ENCODE measurements around the gene UGT1A1.

Gene UGT1A1

GRCh38 chr2:233811732-233812131 lies 51.7 kb downstream of the UGT1A1 start:
- no peaks in the 10 kb centered on the region for H3K27me3 ChIP-seq (ENCODE audit: low read length)

GRCh38 chr2:233813236-233814055 lies 53.4 kb downstream of the UGT1A1 start:
- Histone ChIP-seq H3K27me3 (ENCODE audit: low read length) (no peaks in the 10 kb centered on the region), H3K9me3 (ENCODE audit: insufficient read depth, low read length) (no peaks in the 10 kb centered on the region), H2AFZ (ENCODE audit: low read depth, low read length, severe bottlenecking) (no peak overlapping the region), H3K27ac (ENCODE audit: low read depth, low read length) (no peak overlapping the region), H3K4me2 (ENCODE audit: low read depth, low read length, poor library complexity, severe bottlenecking) (no peak overlapping the region), H4K20me1 (ENCODE audit: low read depth, low read length) (no peaks in the 10 kb centered on the region), H3K9me2 (replicated peaks; ENCODE audit: insufficient read depth, low read length) (no peaks in the 10 kb centered on the region), H3K36me3 (ENCODE audit: low read length) (no peaks in the 10 kb centered on the region), H3K79me2 (ENCODE audit: insufficient read depth, low read length) (no peaks in the 10 kb centered on the region), H3K9ac (ENCODE audit: low read length) (no peak overlapping the region), H3K4me3 (ENCODE audit: insufficient read depth, low read length, poor library complexity, severe bottlenecking) (no peak overlapping the region), H3F3A (ENCODE audit: insufficient read depth) (no peaks in the 10 kb centered on the region)
- TF ChIP-seq CTCF (IDR thresholded peaks at IDR 0.05; ENCODE audit: insufficient read depth, low read length, poor library complexity, severe bottlenecking) (no peak), EZH2phosphoT487 (conservative IDR thresholded peaks at IDR 0.05; ENCODE audit: low read length) (no peak)

More at GRCh38 chr2:233811732-233812131, 51.7 kb downstream of the UGT1A1 start:
- Histone ChIP-seq H2AFZ (ENCODE audit: low read depth, low read length, severe bottlenecking) (no peak overlapping the region), H4K20me1 (ENCODE audit: low read depth, low read length) (no peaks in the 10 kb centered on the region), H3F3A (ENCODE audit: insufficient read depth) (no peaks in the 10 kb centered on the region), H3K9me3 (ENCODE audit: insufficient read depth, low read length) (no peaks in the 10 kb centered on the region), H3K4me3 (ENCODE audit: insufficient read depth, low read length, poor library complexity, severe bottlenecking) (no peak overlapping the region), H3K9me2 (replicated peaks; ENCODE audit: insufficient read depth, low read length) (no peaks in the 10 kb centered on the region), H3K36me3 (ENCODE audit: low read length) (no peaks in the 10 kb centered on the region), H3K9ac (ENCODE audit: low read length) (no peak overlapping the region), H3K79me2 (ENCODE audit: insufficient read depth, low read length) (no peaks in the 10 kb centered on the region), H3K4me2 (ENCODE audit: low read depth, low read length, poor library complexity, severe bottlenecking) (no peak overlapping the region), H3K27ac (ENCODE audit: low read depth, low read length) (no peak overlapping the region)
- no peak for TF ChIP-seq EZH2phosphoT487 (conservative IDR thresholded peaks at IDR 0.05; ENCODE audit: low read length)
- no peak for TF ChIP-seq CTCF (IDR thresholded peaks at IDR 0.05; ENCODE audit: insufficient read depth, low read length, poor library complexity, severe bottlenecking)

- no peaks in the 10 kb centered on the region for H3K9me2 ChIP-seq (replicated peaks; ENCODE audit: insufficient read depth, low read length)
- H3K36me3 ChIP-seq (ENCODE audit: low read length): no peaks in the 10 kb centered on the region
- no peak overlapping the region for H3K9ac ChIP-seq (ENCODE audit: low read length)
- no peaks in the 10 kb centered on the region for H3F3A ChIP-seq (ENCODE audit: insufficient read depth)
- no peak for TF ChIP-seq CTCF (IDR thresholded peaks at IDR 0.05; ENCODE audit: insufficient read depth, low read length, poor library complexity, severe bottlenecking)
- TF ChIP-seq EZH2phosphoT487 (conservative IDR thresholded peaks at IDR 0.05; ENCODE audit: low read length): no peak
- no peak overlapping the region for H3K27ac ChIP-seq (ENCODE audit: low read depth, low read length)
- H3K27me3 ChIP-seq (ENCODE audit: low read length): no peaks in the 10 kb centered on the region
- H3K4me2 ChIP-seq (ENCODE audit: low read depth, low read length, poor library complexity, severe bottlenecking): no peak overlapping the region
- H3K9me3 ChIP-seq (ENCODE audit: insufficient read depth, low read length): no peaks in the 10 kb centered on the region
- no peaks in the 10 kb centered on the region for H4K20me1 ChIP-seq (ENCODE audit: low read depth, low read length)
- no peak overlapping the region for H3K4me3 ChIP-seq (ENCODE audit: insufficient read depth, low read length, poor library complexity, severe bottlenecking)
- H2AFZ ChIP-seq (ENCODE audit: low read depth, low read length, severe bottlenecking): no peak overlapping the region
- H3K79me2 ChIP-seq (ENCODE audit: insufficient read depth, low read length): no peaks in the 10 kb centered on the region
Measured at GRCh38 chr2:233814056-233814835, 54.2 kb downstream of the UGT1A1 start.
